HUES64 (cell line): ENCODE data around the gene KNG1.

Experiments used
- H3K27ac ChIP-seq: 2 replicates; pipeline ENCODE4 v1.7.0; 2013; ENCODE audit warnings: low read depth, low read length, inconsistent platforms
- H3K27me3 ChIP-seq: 2 replicates; pipeline ENCODE4 v1.6.1; 2013; ENCODE audit warnings: mild to moderate bottlenecking, low read length; ENCODE audit not compliant: insufficient read depth
- H3K36me3 ChIP-seq: 2 replicates; pipeline ENCODE4 v1.6.1; 2013; ENCODE audit warnings: mild to moderate bottlenecking, low read length; ENCODE audit not compliant: insufficient read depth
- H3K4me1 ChIP-seq: 2 replicates; pipeline ENCODE4 v1.6.1; 2013; ENCODE audit warnings: mild to moderate bottlenecking, low read length, moderate library complexity; ENCODE audit not compliant: insufficient read depth
- H3K4me3 ChIP-seq: 2 replicates; pipeline ENCODE4 v1.5.1; 2013; ENCODE audit warnings: mild to moderate bottlenecking, low read length, moderate library complexity
- H3K9ac ChIP-seq: 2 replicates; pipeline ENCODE4 v1.6.1; 2013; ENCODE audit warnings: mild to moderate bottlenecking, low read depth, low read length
- H3K9me3 ChIP-seq: 2 replicates; pipeline ENCODE4 v1.6.1; 2013; ENCODE audit warnings: low read depth, low read length; ENCODE audit not compliant: insufficient read depth
- WGBS: fragments of 150-250, 120-280 bp; methylation state at CpG from one replicate; pipeline ENCODE4 v1.1.7; 2013; ENCODE audit warnings: missing lambda C conversion rate; 5-methylcytosine and 5-hydroxymethylcytosine counted together

KNG1 gene

GRCh38 chr3:186754871-186755270, 37.7 kb downstream of the KNG1 start:
- WGBS: 95% methylated on average over 5 of the region's 5 CpGs
- Histone ChIP-seq H3K4me1 (peaks cover 11% of the 10 kb centered on the region; the same call in 1 of the 2 replicates), H3K36me3 (no peaks in the 10 kb centered on the region), H3K27ac (no peak overlapping the region), H3K4me3 (no peak overlapping the region), H3K9ac (no peak overlapping the region), H3K9me3 (no peaks in the 10 kb centered on the region), H3K27me3 (no peaks in the 10 kb centered on the region)

DNA sequence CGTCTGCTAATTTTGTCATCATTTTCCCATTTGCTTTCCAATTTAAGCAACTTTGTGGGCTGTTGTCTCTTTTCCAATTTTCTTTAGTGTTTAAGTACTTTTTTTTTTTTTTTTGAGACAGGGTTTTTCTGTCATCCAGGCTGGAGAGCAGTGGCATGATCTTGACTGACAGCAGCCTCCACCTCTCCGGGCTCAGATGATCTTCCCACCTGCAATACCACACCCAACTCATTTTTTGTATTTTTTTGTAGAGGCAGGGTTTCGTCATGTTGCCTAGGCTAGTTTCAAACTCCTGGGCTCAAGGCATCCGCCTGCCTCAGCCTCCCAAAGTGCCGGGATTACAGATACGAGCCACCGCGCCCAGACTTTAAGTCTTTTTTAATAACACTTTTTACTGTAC, 40.1 kb downstream of the KNG1 start:
- Histone ChIP-seq H3K36me3 (no peaks in the 10 kb centered on the region), H3K9me3 (no peaks in the 10 kb centered on the region), H3K4me1 (peaks cover 11% of the 10 kb centered on the region; the same call in 1 of the 2 replicates), H3K4me3 (no peak overlapping the region), H3K9ac (no peak overlapping the region), H3K27me3 (no peaks in the 10 kb centered on the region), H3K27ac (no peak overlapping the region)
- 93% methylated on average over 8 of the region's 8 CpGs for WGBS

DNA sequence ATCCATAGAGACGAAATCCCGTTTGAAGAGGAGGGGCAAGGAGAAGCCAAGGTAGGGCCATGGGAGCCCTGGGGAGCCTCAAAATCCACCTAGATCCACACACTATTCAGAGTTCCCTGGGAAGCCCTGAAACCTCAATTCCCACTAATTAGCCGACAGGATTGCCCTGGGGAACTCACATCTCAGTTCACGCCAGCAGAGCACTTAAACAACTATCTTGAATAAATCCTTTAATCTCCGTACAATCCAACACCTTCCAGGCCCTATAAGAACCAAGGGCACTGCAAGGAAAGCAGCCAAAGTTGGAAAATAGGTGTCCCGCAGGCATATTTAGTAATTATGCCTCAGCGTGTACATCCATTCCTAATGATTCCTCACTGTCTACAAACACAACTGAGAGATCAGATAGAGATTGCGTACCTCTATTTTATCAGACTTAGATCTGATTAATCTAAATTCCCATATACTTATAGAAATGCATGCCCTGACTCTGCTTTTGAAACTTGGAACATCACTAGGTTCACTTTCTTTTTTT, 40.6 kb downstream of the KNG1 start:
- H3K4me3 ChIP-seq: no peak overlapping the region
- 84% methylated on average over 8 of the region's 8 CpGs for WGBS
- H3K9ac ChIP-seq: no peak overlapping the region
- no peak overlapping the region for H3K27ac ChIP-seq
- peaks cover 11% of the 10 kb centered on the region; the same call in 1 of the 2 replicates for H3K4me1 ChIP-seq
- no peaks in the 10 kb centered on the region for H3K27me3 ChIP-seq
- no peaks in the 10 kb centered on the region for H3K36me3 ChIP-seq
- H3K9me3 ChIP-seq: no peaks in the 10 kb centered on the region

- no peak overlapping the region for H3K27ac ChIP-seq
- no peak overlapping the region for H3K9ac ChIP-seq
- H3K4me1 ChIP-seq: peaks cover 7% of the 10 kb centered on the region; the same call in 1 of the 2 replicates
- no peaks in the 10 kb centered on the region for H3K27me3 ChIP-seq
- H3K4me3 ChIP-seq: no peak overlapping the region
- no peaks in the 10 kb centered on the region for H3K36me3 ChIP-seq
- no peaks in the 10 kb centered on the region for H3K9me3 ChIP-seq
- WGBS: 73% methylated on average over 9 of the region's 11 CpGs
These were observed 42.2 kb downstream of the KNG1 start for GRCh38 chr3:186759231-186759930.

DNA sequence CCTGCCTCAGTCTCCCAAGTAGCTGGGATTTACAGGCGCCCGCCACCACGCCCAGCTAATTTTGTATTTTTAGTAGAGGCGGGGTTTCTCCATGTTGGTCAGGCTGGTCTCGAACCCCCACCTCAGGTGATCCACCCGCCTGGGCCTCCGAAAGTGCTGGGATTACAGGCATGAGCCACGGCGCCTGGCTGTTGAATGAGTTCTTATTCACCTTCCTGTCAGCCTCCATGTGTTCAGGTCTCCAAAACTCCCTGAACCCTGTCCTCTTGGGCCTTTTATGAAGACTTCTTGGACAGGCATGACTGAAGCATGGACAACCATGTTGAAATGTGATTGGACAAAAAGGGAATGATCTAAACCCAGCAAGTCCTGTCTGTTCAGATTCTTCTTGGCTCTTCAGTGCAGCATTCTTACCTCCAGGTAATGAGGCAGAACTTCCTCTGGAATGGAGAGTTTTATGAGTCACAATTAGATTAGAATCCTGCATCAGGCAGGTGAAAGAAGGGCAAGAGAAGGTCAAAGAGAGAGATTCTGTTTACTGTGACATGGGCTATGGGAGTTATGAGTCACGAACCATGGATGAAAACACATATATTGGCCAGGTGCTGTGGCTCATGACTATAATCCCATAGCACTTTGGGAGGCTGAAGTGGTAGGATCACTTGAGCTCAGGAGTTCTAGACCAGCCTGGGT, 43.1 kb downstream of the KNG1 start:
- Histone ChIP-seq H3K4me1 (peaks cover 7% of the 10 kb centered on the region; the same call in 1 of the 2 replicates), H3K36me3 (no peaks in the 10 kb centered on the region), H3K4me3 (no peak overlapping the region), H3K9ac (no peak overlapping the region), H3K27ac (no peak overlapping the region), H3K9me3 (no peaks in the 10 kb centered on the region), H3K27me3 (no peaks in the 10 kb centered on the region)
- 94% methylated on average over 10 of the region's 10 CpGs for WGBS

DNA sequence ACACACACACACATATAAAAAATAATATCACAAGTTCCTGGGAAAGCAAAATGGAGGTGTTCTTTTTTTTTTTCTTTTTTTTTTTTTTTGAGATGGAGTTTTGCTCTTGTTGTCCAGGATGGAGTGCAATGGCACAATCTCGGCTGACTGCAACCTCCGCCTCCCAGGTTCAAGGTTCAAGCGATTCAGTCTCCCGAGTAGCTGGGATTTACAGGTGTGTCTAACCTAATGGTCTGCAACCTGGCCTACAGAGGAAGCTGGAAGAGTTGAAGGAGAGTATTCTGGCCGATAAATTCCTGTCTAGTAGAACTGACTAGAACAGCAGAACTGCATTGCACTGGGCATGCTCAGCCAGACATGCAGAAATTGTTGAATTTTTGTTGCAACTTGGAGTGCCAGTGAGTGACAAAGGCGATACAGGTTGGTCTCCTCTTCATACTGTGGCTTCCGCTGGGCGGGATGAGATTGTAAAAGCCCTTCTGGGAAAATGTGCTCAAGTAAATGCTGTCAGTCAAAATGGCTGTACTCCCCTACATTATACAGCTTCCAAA, 43.8 kb downstream of the KNG1 start:
- peaks cover 7% of the 10 kb centered on the region; the same call in 1 of the 2 replicates for H3K4me1 ChIP-seq
- no peak overlapping the region for H3K9ac ChIP-seq
- H3K9me3 ChIP-seq: no peaks in the 10 kb centered on the region
- no peak overlapping the region for H3K4me3 ChIP-seq
- WGBS: 94% methylated on average over 8 of the region's 8 CpGs
- H3K27me3 ChIP-seq: no peaks in the 10 kb centered on the region
- H3K27ac ChIP-seq: no peak overlapping the region
- no peaks in the 10 kb centered on the region for H3K36me3 ChIP-seq

- Histone ChIP-seq H3K36me3 (no peaks in the 10 kb centered on the region), H3K4me3 (no peak overlapping the region), H3K27ac (no peak overlapping the region), H3K27me3 (no peaks in the 10 kb centered on the region; the same call in 1 of the 2 replicates), H3K9ac (no peak overlapping the region), H3K9me3 (no peaks in the 10 kb centered on the region), H3K4me1 (peaks cover 8% of the 10 kb centered on the region)
- WGBS: 83% methylated on average over 26 of the region's 26 CpGs
These were observed 55.1 kb downstream of the KNG1 start for GRCh38 chr3:186772281-186772694.

GRCh38 chr3:186772701-186773417, 55.7 kb downstream of the KNG1 start:
- peaks cover 8% of the 10 kb centered on the region for H3K4me1 ChIP-seq
- H3K27ac ChIP-seq: no peak overlapping the region
- no peaks in the 10 kb centered on the region; the same call in 1 of the 2 replicates for H3K27me3 ChIP-seq
- 70% methylated on average over 28 of the region's 28 CpGs for WGBS
- no peak overlapping the region for H3K4me3 ChIP-seq
- no peak overlapping the region for H3K9ac ChIP-seq
- no peaks in the 10 kb centered on the region for H3K36me3 ChIP-seq
- no peaks in the 10 kb centered on the region for H3K9me3 ChIP-seq

GRCh38 chr3:186775999-186776398, 58.8 kb downstream of the KNG1 start:
- Histone ChIP-seq H3K36me3 (no peaks in the 10 kb centered on the region), H3K27me3 (no peaks in the 10 kb centered on the region; the same call in 1 of the 2 replicates), H3K4me1 (peaks cover 8% of the 10 kb centered on the region), H3K27ac (peak overlapping the region; percentile 61; the same call in 1 of the 2 replicates), H3K9me3 (no peaks in the 10 kb centered on the region), H3K4me3 (no peak overlapping the region), H3K9ac (no peak overlapping the region; the same call in 1 of the 2 replicates)
- WGBS: 8% methylated on average over 5 of the region's 8 CpGs

DNA sequence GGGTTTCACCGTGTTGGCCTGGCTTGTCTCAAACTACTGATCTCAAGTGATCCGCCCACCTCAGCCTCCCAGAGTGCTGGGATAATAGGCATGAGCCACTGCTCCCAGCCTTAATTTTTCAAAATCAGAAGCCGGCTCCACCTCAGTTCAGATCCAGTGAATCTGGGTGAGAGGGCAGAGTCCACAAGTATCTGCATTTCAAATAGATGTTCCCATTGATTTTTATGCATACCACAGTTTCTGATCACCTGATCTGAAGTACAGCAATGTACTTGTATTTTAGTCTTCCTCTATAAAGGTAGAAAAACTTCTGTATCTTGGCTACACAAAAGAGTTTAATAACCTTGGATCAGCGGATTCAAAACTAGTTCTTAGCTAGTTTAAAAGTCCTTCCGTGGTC, 62.0 kb downstream of the KNG1 start:
- Histone ChIP-seq H3K4me1 (peaks cover 19% of the 10 kb centered on the region), H3K9ac (no peak overlapping the region), H3K27me3 (no peaks in the 10 kb centered on the region), H3K9me3 (no peaks in the 10 kb centered on the region), H3K36me3 (peaks cover 7% of the 10 kb centered on the region), H3K27ac (no peak overlapping the region), H3K4me3 (no peak overlapping the region)
- WGBS: 92% methylated on average over 5 of the region's 5 CpGs
